H1 (cell line): ENCODE results near the gene CSNK2B. TPM values are rescaled to one million over a fixed set of nuclear protein-coding genes. Genes with fewer than 3 reads are reported as not detected.

ENCODE experiments used
- CTCF ChIA-PET: fragments of 300-600 bp; sonication (Branson Sonifier 250); formaldehyde crosslinking; loops from one replicate; lab custom pipeline; 2021; ENCODE audit not compliant: partially characterized antibody; lab: Charles Lee
- POLR2A ChIA-PET: fragments of 300-600 bp; sonication (Branson Sonifier 250); formaldehyde crosslinking; loops from one replicate; lab custom pipeline; 2021; ENCODE audit warnings: inconsistent platforms; ENCODE audit not compliant: partially characterized antibody; lab: Charles Lee
- DNase-seq, 2 experiments: peaks; one replicate each; pipeline versions ENCODE4 v3.0.0 to v3.0.0-alpha.2; 2010 to 2022; ENCODE audit warnings: low spot score in 2 of 2, low read depth in 1 of 2, mixed read lengths in 1 of 2
- FAIRE-seq: peaks from 2 replicates; lab custom pipeline; 2011; peaks lifted over from hg19 to GRCh38; lab: Jason Lieb, UNC
- H2AFZ ChIP-seq: 2 replicates; pipeline ENCODE4 v1.8.1; 2012; ENCODE audit warnings: low read length, inconsistent platforms
- H2AK5ac ChIP-seq: 2 replicates; pipeline ENCODE4 v1.6.1; 2013; ENCODE audit warnings: low read depth, low read length
- H2BK120ac ChIP-seq: replicated peaks from 2 replicates; pipeline ENCODE3; 2013; ENCODE audit warnings: low read depth, low read length, inconsistent platforms
- H2BK12ac ChIP-seq: 2 replicates; pipeline ENCODE4 v1.6.1; 2013; ENCODE audit warnings: low read depth, low read length
- H2BK15ac ChIP-seq: 2 replicates; pipeline ENCODE4 v1.6.1; 2013; ENCODE audit warnings: low read length
- H2BK20ac ChIP-seq: 2 replicates; pipeline ENCODE4 v1.6.1; 2013; ENCODE audit warnings: low read length
- H2BK5ac ChIP-seq: 2 replicates; pipeline ENCODE4 v1.6.1; 2013; ENCODE audit warnings: low read depth, low read length
- H3K14ac ChIP-seq: 2 replicates; pipeline ENCODE4 v1.6.1; 2013; ENCODE audit warnings: inconsistent platforms; ENCODE audit not compliant: insufficient read length
- H3K18ac ChIP-seq: 2 replicates; pipeline ENCODE4 v1.6.1; 2013; ENCODE audit warnings: low read length; ENCODE audit errors: extremely low read depth
- H3K23ac ChIP-seq: 2 replicates; pipeline ENCODE4 v1.6.1; 2013; ENCODE audit warnings: inconsistent platforms; ENCODE audit not compliant: insufficient read length
- H3K23me2 ChIP-seq: 2 replicates; pipeline ENCODE4 v1.6.1; 2013; ENCODE audit warnings: low read depth, low read length
- H3K27ac ChIP-seq: 2 replicates; pipeline ENCODE4 v1.6.1; 2011; ENCODE audit warnings: low read depth, low read length, inconsistent platforms
- H3K27me3 ChIP-seq, 4 experiments: replicated peaks in 1 of 4; 1 replicate in 1 of 4; 2 replicates in 3 of 4; pipeline versions ENCODE4 v1.6.1 to v1.8.1; 2011 to 2013; ENCODE audit warnings: low read length in 3 of 4, mild to moderate bottlenecking in 3 of 4, inconsistent platforms in 2 of 4, mixed read lengths in 2 of 4, moderate library complexity in 1 of 4; ENCODE audit not compliant: control insufficient read depth in 3 of 4, insufficient read depth in 3 of 4; ENCODE audit errors: extremely low read depth in 1 of 4
- H3K36me3 ChIP-seq, 4 experiments: 2 replicates each; pipeline versions ENCODE4 v1.6.1 to v1.8.1; 2011 to 2013; ENCODE audit warnings: mild to moderate bottlenecking in 4 of 4, low read length in 3 of 4, moderate library complexity in 2 of 4, control low read depth in 1 of 4, inconsistent platforms in 1 of 4; ENCODE audit not compliant: insufficient read depth in 4 of 4, control insufficient read depth in 2 of 4
- H3K4ac ChIP-seq: replicated peaks from 2 replicates; pipeline ENCODE3; 2013; ENCODE audit warnings: low read length, low read depth, mixed read lengths, inconsistent platforms; ENCODE audit not compliant: insufficient read length
- H3K4me1 ChIP-seq, 4 experiments: replicated peaks in 1 of 4; 1 replicate in 1 of 4; 2 replicates in 3 of 4; pipeline versions ENCODE4 v1.6.1 to v1.8.1; 2011 to 2013; ENCODE audit warnings: low read length in 3 of 4, inconsistent platforms in 2 of 4, mixed read lengths in 1 of 4; ENCODE audit not compliant: insufficient read depth in 4 of 4, control insufficient read depth in 3 of 4
- H3K4me2 ChIP-seq, 2 experiments: 2 replicates each; pipeline versions ENCODE4 v1.6.1 to v1.8.1; 2011 to 2013; ENCODE audit warnings: low read depth in 2 of 2, low read length in 2 of 2, control low read depth in 1 of 2, inconsistent platforms in 1 of 2, mild to moderate bottlenecking in 1 of 2; ENCODE audit not compliant: insufficient read depth in 1 of 2
- H3K4me3 ChIP-seq, 4 experiments: fragments of 200-600, 300-600 bp in 1 of 4; sonication (generic), shearing (Covaris generic), sonication (Bioruptor Twin) in 1 of 4; 2 replicates each; pipeline versions ENCODE4 v1.5.1 to v1.8.1; 2011 to 2016; ENCODE audit warnings: low read length in 4 of 4, low read depth in 3 of 4, control low read depth in 2 of 4, inconsistent platforms in 2 of 4, mild to moderate bottlenecking in 2 of 4, mixed read lengths in 1 of 4, moderate library complexity in 1 of 4; ENCODE audit not compliant: insufficient read depth in 2 of 4; ENCODE audit errors: extremely low read depth in 1 of 4
- H3K56ac ChIP-seq: replicated peaks from 2 replicates; pipeline ENCODE3; 2013; ENCODE audit warnings: low read depth, mild to moderate bottlenecking, mixed read lengths, low read length, inconsistent platforms; ENCODE audit not compliant: insufficient read length
- H3K79me1 ChIP-seq: 2 replicates; pipeline ENCODE4 v1.6.1; 2013; ENCODE audit warnings: low read depth, low read length, control low read depth
- H3K79me2 ChIP-seq, 2 experiments: 2 replicates each; pipeline versions ENCODE4 v1.6.1 to v1.8.1; 2012 to 2013; ENCODE audit warnings: low read length in 2 of 2, mild to moderate bottlenecking in 2 of 2, inconsistent platforms in 1 of 2; ENCODE audit not compliant: insufficient read depth in 2 of 2, control insufficient read depth in 1 of 2
- H3K9ac ChIP-seq, 4 experiments: replicated peaks in 1 of 4; 1 replicate in 1 of 4; 2 replicates in 3 of 4; pipeline versions ENCODE4 v1.6.1 to v1.8.1; 2011 to 2013; ENCODE audit warnings: low read depth in 3 of 4, low read length in 3 of 4, control low read depth in 2 of 4, mild to moderate bottlenecking in 2 of 4, moderate library complexity in 2 of 4, inconsistent platforms in 1 of 4; ENCODE audit errors: extremely low read depth in 1 of 4
- H3K9me3 ChIP-seq, 2 experiments: 2 replicates each; pipeline versions ENCODE4 v1.6.1 to v1.8.1; 2012 to 2013; ENCODE audit warnings: mild to moderate bottlenecking in 2 of 2, moderate library complexity in 2 of 2, control low read depth in 1 of 2, inconsistent platforms in 1 of 2, low read depth in 1 of 2, low read length in 1 of 2, mixed read lengths in 1 of 2; ENCODE audit not compliant: insufficient read depth in 2 of 2
- H4K20me1 ChIP-seq, 2 experiments: replicated peaks in 1 of 2; 2 replicates each; pipeline versions ENCODE3 to v1.8.1; 2011 to 2013; ENCODE audit warnings: inconsistent platforms in 2 of 2, low read length in 2 of 2, mild to moderate bottlenecking in 1 of 2; ENCODE audit not compliant: insufficient read depth in 2 of 2, control insufficient read depth in 1 of 2
- H4K5ac ChIP-seq: 2 replicates; pipeline ENCODE4 v1.6.1; 2013; ENCODE audit warnings: low read length, low read depth, mixed read lengths, inconsistent platforms; ENCODE audit not compliant: insufficient read length
- H4K8ac ChIP-seq: 2 replicates; pipeline ENCODE4 v1.8.0; 2013; ENCODE audit warnings: mild to moderate bottlenecking, moderate library complexity, low read length, inconsistent platforms; ENCODE audit not compliant: insufficient read depth; ENCODE audit errors: extremely low read depth
- H4K91ac ChIP-seq: replicated peaks from 2 replicates; pipeline ENCODE3; 2013; ENCODE audit warnings: low read length, mixed read lengths, inconsistent platforms; ENCODE audit not compliant: insufficient read length
- CEBPB ChIP-seq: IDR thresholded peaks from 2 replicates; pipeline ENCODE4 v1.6.1; 2012; ENCODE audit warnings: low read depth, low read length
- CHD1 ChIP-seq: IDR thresholded peaks from 2 replicates; pipeline ENCODE4 v1.6.1; 2012; ENCODE audit warnings: low read depth, low read length, improper control_type of control experiment
- GTF2F1 ChIP-seq: IDR thresholded peaks from 2 replicates; pipeline ENCODE4 v1.6.1; 2012; ENCODE audit warnings: low read depth, low read length, improper control_type of control experiment, borderline replicate concordance
- KDM4A ChIP-seq: IDR thresholded peaks from one replicate; pipeline ENCODE4 v1.7.1; 2012; ENCODE audit warnings: low read depth, mild to moderate bottlenecking, moderate library complexity, low read length, inconsistent platforms; ENCODE audit not compliant: severe bottlenecking
- NRF1 ChIP-seq: IDR thresholded peaks from 2 replicates; pipeline ENCODE4 v1.6.1; 2011; ENCODE audit warnings: mild to moderate bottlenecking, low read depth, low read length, improper control_type of control experiment
- PHF8 ChIP-seq: fragments of 200-600 bp; sonication (generic); conservative IDR thresholded peaks from 2 replicates; pipeline ENCODE4 v1.7.1; 2012; ENCODE audit warnings: low read depth, mild to moderate bottlenecking, inconsistent platforms, low read length, moderate library complexity
- POLR2A ChIP-seq, 2 experiments: IDR thresholded peaks; 1 replicate in 1 of 2; 2 replicates in 1 of 2; pipeline ENCODE4 v1.6.1; 2011; ENCODE audit warnings: low read depth in 2 of 2, low read length in 2 of 2, mild to moderate bottlenecking in 2 of 2; ENCODE audit errors: control extremely low read depth in 1 of 2
- SAP30 ChIP-seq: fragments of 300-600 bp; sonication (generic); IDR thresholded peaks from 2 replicates; pipeline ENCODE4 v1.7.1; 2012; ENCODE audit warnings: low read length, moderate library complexity, mild to moderate bottlenecking, inconsistent platforms; ENCODE audit not compliant: insufficient read depth, insufficient replicate concordance
- TCF12 ChIP-seq: IDR thresholded peaks from 2 replicates; pipeline ENCODE4 v1.6.1; 2011; ENCODE audit warnings: low read depth, mild to moderate bottlenecking, low read length
- WGBS, 2 experiments: shearing (Covaris generic) in 1 of 2; methylation state at CpG; one replicate each; pipeline versions ENCODE4 v1.1.6 to v1.1.7; 2013 to 2015; ENCODE audit warnings: low lambda C conversion rate in 2 of 2, mixed read lengths in 2 of 2, inconsistent platforms in 1 of 2, low coverage in 1 of 2, missing lambda C conversion rate in 1 of 2; ENCODE audit not compliant: insufficient replicate concordance in 2 of 2, insufficient coverage in 1 of 2, insufficient read length in 1 of 2; ENCODE audit errors: extremely low coverage in 1 of 2, missing lambda C conversion rate in 1 of 2; 5-methylcytosine and 5-hydroxymethylcytosine counted together
- polyA plus RNA-seq, 7 experiments: library from polyadenylated mRNA; depleted of rRNA in 3 of 7; stranded (reverse) in 5 of 7; unstranded in 2 of 7; fragments of >200 nt in 5 of 7; fragments of 200-250 nt in 2 of 7; gene quantifications; 1 replicate in 5 of 7; 2 replicates in 1 of 7; 4 replicates in 1 of 7; pipeline versions ENCODE4 v1.2.1 to v1.2.3, GENCODE V29; 2011 to 2013; ENCODE audit warnings: missing spikeins in 2 of 7, mixed read lengths in 2 of 7
- total RNA-seq: library from RNA; stranded (reverse); fragmentation: NEBNext Ultra II Directional; extraction: Animal tissue kit (Norgen Biotek cat#: 25700); gene quantifications from 2 replicates; pipeline ENCODE4 v1.2.1, GENCODE V29; 2021
- TF ChIP-seq, protein P1 (sequence below): IDR thresholded peaks from 2 replicates; pipeline ENCODE4 v1.6.1; 2011; ENCODE audit warnings: low read length, improper control_type of control experiment

CSNK2B gene
- total and polyA plus RNA-seq, 2 of the 8 experiments (the other 6 are each of a cell fraction or from before 2014, with no cell fraction given), result 169 to 208 TPM

DNA sequence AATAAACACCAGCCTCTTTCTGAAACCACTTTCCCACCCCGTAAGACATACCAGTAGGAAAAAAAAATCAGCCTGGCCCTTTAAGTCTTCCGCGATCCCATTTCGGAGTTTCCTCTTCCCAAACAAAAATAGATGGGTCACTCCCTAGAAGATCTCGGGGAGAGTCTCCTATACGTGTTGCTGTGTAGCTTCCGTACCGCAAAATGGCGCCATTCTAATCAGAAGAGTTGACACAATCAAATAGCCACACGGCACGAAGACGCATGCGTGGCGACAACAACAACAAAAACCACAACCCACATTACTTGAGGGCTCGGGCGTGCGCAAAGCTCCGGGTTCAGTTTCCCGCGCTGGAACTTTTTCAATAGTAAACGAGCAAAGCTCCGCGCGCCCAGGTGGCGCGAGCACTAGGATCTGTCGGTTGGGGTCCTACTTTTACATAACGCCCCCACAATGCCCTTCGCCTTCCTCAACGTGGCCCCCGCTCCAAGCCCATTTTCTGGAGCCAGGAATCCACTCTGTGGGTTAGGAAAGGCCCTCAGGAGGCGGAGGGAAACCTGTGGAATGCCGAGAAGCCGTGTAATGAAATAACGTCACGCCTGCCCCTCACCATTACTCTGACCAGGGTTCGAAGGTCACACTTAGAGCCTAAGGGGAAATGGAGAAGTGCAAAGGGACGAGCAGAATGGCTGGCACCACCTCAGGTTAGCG is 935 bp upstream of the CSNK2B start, which contains the start of gene GPANK1:
TSS of gene GPANK1 (minus strand) at position 208 of the 711 bp plus-strand sequence. CDS start 519 bp downstream, outside the sequence.
- H3K9ac ChIP-seq, result peak within 1 kb of the TSS; percentile 80 to 95 (median 90)
- H3K27me3 ChIP-seq, result no peaks in the 10 kb centered on the region
- peak within 1 kb of the TSS; percentile 97 for H3K27ac ChIP-seq
- ChIA-PET POLR2A (interaction anchor here (0.6 to 25.5 kb wide), 46 partner anchors 8 to 1306 kb away, joined by 3 to 883 read pairs (median 5); partner anchors contain the start of genes ABHD16A, AIF1, APOM and ATP6V1G2), CTCF (interaction anchor here (0.5 to 3.8 kb wide), 15 partner anchors 8 to 223 kb away, joined by 3 to 38 read pairs (median 4); partner anchors contain the start of genes APOM, BAG6 and TNF)
- peaks cover 0 to 15% (median 4%) of the 10 kb centered on the region in 4 experiments; a peak in 5 of 7 replicates for H3K4me1 ChIP-seq
- H2BK120ac ChIP-seq, result no peak within 1 kb of the TSS
- FAIRE-seq (no peak), DNase-seq (peak; percentile 65 to 77)
- H3K18ac ChIP-seq, result peak within 1 kb of the TSS; percentile 98
- no peak within 1 kb of the TSS for H3K23ac ChIP-seq
- H4K91ac ChIP-seq, result peak within 1 kb of the TSS; percentile 94
- peak within 1 kb of the TSS; percentile 43 for H3K56ac ChIP-seq
- peak within 1 kb of the TSS; percentile 91 for H2BK5ac ChIP-seq
- peak within 1 kb of the TSS; percentile 30; the same call in 1 of the 2 replicates for H2BK12ac ChIP-seq
- H3K14ac ChIP-seq, result no peak within 1 kb of the TSS
- peak within 1 kb of the TSS; percentile 25; the same call in 1 of the 2 replicates for H2AFZ ChIP-seq
- peak within 1 kb of the TSS; percentile 94; the same call in 1 of the 2 replicates for H4K8ac ChIP-seq
- H3K4me3 ChIP-seq, result peak within 1 kb of the TSS; percentile 88 to 94 (median 91)
- peak within 1 kb of the TSS; percentile 93; the same call in 1 of the 2 replicates for H2BK15ac ChIP-seq
- peaks cover 11% of the 10 kb centered on the region for H3K23me2 ChIP-seq
- H2AK5ac ChIP-seq, result peak within 1 kb of the TSS; percentile 43; the same call in 1 of the 2 replicates
- H4K20me1 ChIP-seq, result peaks cover 7 to 9% of the 10 kb centered on the region in 2 experiments
- peak within 1 kb of the TSS; percentile 85 for H4K5ac ChIP-seq
- 1% methylated on average over 38 of the region's 39 CpGs; no CpG with 5 or more reads in 1 of the 2 experiments for WGBS, 2 experiments
- H3K4ac ChIP-seq, result peak within 1 kb of the TSS; percentile 96
- H3K9me3 ChIP-seq, result no peaks in the 10 kb centered on the region
- H3K79me2 ChIP-seq, result peaks cover 0 to 44% of the 10 kb centered on the region in 2 experiments; a peak in 3 of 4 replicates
- H3K4me2 ChIP-seq, result peak within 1 kb of the TSS; percentile 74 to 82
- H2BK20ac ChIP-seq, result no peak within 1 kb of the TSS
- H3K36me3 ChIP-seq, result peaks cover 27 to 46% (median 35%) of the 10 kb centered on the region in 4 experiments
- peaks cover 9% of the 10 kb centered on the region for H3K79me1 ChIP-seq
- TF ChIP-seq KDM4A (peak; percentile 39), GTF2F1 (peak; percentile 12; the same call in 1 of the 2 replicates), PHF8 (0 out of 2 replicates have a peak, but pooled peaks have one; percentile 33), NRF1 (peak; percentile 48), SAP30 (peak; percentile 86), POLR2A (IDR thresholded peaks at IDR 0.05; ENCODE audit: control extremely low read depth in 1 of 2, low read depth in 2 of 2, low read length in 2 of 2) (no peak; a peak in 1 of 3 replicates), CEBPB (no peak), TCF12 (0 out of 2 replicates have a peak, but pooled peaks have one; percentile 20), CHD1 (peak; percentile 25; the same call in 1 of the 2 replicates)
- TF ChIP-seq, protein P1, sequence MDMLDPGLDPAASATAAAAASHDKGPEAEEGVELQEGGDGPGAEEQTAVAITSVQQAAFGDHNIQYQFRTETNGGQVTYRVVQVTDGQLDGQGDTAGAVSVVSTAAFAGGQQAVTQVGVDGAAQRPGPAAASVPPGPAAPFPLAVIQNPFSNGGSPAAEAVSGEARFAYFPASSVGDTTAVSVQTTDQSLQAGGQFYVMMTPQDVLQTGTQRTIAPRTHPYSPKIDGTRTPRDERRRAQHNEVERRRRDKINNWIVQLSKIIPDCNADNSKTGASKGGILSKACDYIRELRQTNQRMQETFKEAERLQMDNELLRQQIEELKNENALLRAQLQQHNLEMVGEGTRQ, result no peak
